GM13976 (cell line): ENCODE measurements around the gene PTPRG.

ENCODE experiments used
- DNase-seq: peaks from one replicate; pipeline ENCODE4 v3.0.0; 2012; ENCODE audit warnings: low spot score
- CTCF ChIP-seq: IDR thresholded peaks from 2 replicates; pipeline ENCODE4 v1.5.1; 2012; ENCODE audit warnings: borderline replicate concordance, mild to moderate bottlenecking; ENCODE audit not compliant: insufficient read depth; ENCODE audit errors: extremely low read depth, missing control alignments, control extremely low read depth
- in situ Hi-C: fragments of 300-500 bp; cut with MboI; formaldehyde crosslinking; loops from one replicate; pipeline ENCODE4 v1.12.0; 2022; ENCODE audit warnings: low sequenced_read_pairs, mixed read lengths, inconsistent platforms; ENCODE audit not compliant: unreplicated experiment

The PTPRG gene

GRCh38 chr3:61820306-61820992 lies 259.1 kb downstream of the PTPRG start:
- DNase-seq, result peak; percentile 14
- in situ Hi-C loops, result no loop called here
- TF ChIP-seq CTCF, result no peak

GRCh38 chr3:61821823-61822251 lies 260.5 kb downstream of the PTPRG start:
- DNase-seq, result no peak
- TF ChIP-seq CTCF, result no peak
- in situ Hi-C loops, result no loop called here

GRCh38 chr3:61822588-61822987 lies 261.2 kb downstream of the PTPRG start:
- TF ChIP-seq CTCF, result no peak
- in situ Hi-C loops, result no loop called here
- no peak for DNase-seq

- in situ Hi-C loops, result no loop called here
- DNase-seq, result no peak
- TF ChIP-seq CTCF, result no peak
These were observed 263.3 kb downstream of the PTPRG start for GRCh38 chr3:61824553-61825135.

GRCh38 chr3:61826161-61826560 lies 264.8 kb downstream of the PTPRG start:
- in situ Hi-C loops, result no loop called here
- no peak for DNase-seq
- TF ChIP-seq CTCF, result no peak

- DNase-seq, result no peak
- in situ Hi-C loops, result no loop called here
- no peak for TF ChIP-seq CTCF
These were observed 267.0 kb downstream of the PTPRG start for GRCh38 chr3:61828184-61828874.
